A673 (cell line): ENCODE results near the gene USP48.

Experiments
- EZH2 ChIP-seq: fragments of 200-600 bp; sonication (generic); IDR thresholded peaks from 2 replicates; pipeline ENCODE4 v1.6.1; 2017; ENCODE audit warnings: borderline replicate concordance, low read depth, mild to moderate bottlenecking, mixed read lengths, antibody characterized with exemption, low read length; ENCODE audit not compliant: poor library complexity, severe bottlenecking
- TF ChIP-seq, protein P1 (sequence below): fragments of 300-800, 200-600 bp; sonication (generic); conservative IDR thresholded peaks from 2 replicates; pipeline ENCODE4 v1.5.1; 2017; ENCODE audit warnings: low read depth, mild to moderate bottlenecking, antibody characterized with exemption, low read length, moderate library complexity, mixed read lengths

DNA sequence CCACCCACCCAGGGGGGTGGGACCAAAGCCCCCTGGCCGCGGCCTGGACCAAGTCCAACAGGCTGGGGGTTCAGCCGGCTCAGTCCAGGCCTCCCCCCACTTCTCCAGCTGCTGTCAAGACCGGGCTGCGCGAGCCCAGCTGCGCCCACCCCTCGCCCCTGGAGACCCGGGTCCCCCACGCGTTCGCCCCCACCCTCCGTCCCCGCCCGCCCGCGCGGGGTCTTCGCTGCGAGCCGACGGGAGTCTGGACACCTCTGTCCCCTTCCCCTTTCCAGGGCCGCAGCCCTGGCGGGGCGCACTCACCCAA, 114.0 kb downstream of the USP48 start:
- TF ChIP-seq EZH2 = no peak
- TF ChIP-seq, protein P1, sequence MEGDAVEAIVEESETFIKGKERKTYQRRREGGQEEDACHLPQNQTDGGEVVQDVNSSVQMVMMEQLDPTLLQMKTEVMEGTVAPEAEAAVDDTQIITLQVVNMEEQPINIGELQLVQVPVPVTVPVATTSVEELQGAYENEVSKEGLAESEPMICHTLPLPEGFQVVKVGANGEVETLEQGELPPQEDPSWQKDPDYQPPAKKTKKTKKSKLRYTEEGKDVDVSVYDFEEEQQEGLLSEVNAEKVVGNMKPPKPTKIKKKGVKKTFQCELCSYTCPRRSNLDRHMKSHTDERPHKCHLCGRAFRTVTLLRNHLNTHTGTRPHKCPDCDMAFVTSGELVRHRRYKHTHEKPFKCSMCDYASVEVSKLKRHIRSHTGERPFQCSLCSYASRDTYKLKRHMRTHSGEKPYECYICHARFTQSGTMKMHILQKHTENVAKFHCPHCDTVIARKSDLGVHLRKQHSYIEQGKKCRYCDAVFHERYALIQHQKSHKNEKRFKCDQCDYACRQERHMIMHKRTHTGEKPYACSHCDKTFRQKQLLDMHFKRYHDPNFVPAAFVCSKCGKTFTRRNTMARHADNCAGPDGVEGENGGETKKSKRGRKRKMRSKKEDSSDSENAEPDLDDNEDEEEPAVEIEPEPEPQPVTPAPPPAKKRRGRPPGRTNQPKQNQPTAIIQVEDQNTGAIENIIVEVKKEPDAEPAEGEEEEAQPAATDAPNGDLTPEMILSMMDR = no peak
